CD4-positive, alpha-beta T cell treated with Interleukin-6 for 4 hours (primary cell): ENCODE data around the gene LGALS4.
"Not testable (repeated sequence)": the region's sequence is repeated elsewhere in the genome, so short reads cannot be mapped to it uniquely, and the experiment has no call there.

Experiments
- DNase-seq: peaks from one replicate; pipeline ENCODE4 v3.0.0-alpha.2; 2020; ENCODE audit warnings: mixed read lengths

Gene LGALS4

GRCh38 chr19:38766276-38767047 lies 46.3 kb downstream of the LGALS4 start:
- no peak for DNase-seq

- DNase-seq: no peak
Observed at GRCh38 chr19:38765214-38765613, 47.5 kb downstream of the LGALS4 start.

GRCh38 chr19:38763795-38764220 lies 48.9 kb downstream of the LGALS4 start:
- DNase-seq: no peak

GRCh38 chr19:38761884-38762389 lies 50.8 kb downstream of the LGALS4 start:
- DNase-seq: not testable (repeated sequence)

- DNase-seq: not testable (repeated sequence)
Observed at GRCh38 chr19:38760805-38761517, 51.8 kb downstream of the LGALS4 start.

GRCh38 chr19:38759590-38760003 lies 53.1 kb downstream of the LGALS4 start:
- no peak for DNase-seq

- not testable (repeated sequence) for DNase-seq
Observed at GRCh38 chr19:38754196-38754595, 58.5 kb downstream of the LGALS4 start.

GRCh38 chr19:38753783-38754182 lies 59.0 kb downstream of the LGALS4 start:
- DNase-seq: not testable (repeated sequence)
